Neural progenitor cell (in vitro differentiated cells): ENCODE measurements around the gene OBI1. TPM values are rescaled to one million over a fixed set of nuclear protein-coding genes. Genes with fewer than 3 reads are reported as not detected.
A peak's percentile ranks its signal among the peaks of the same experiment; 100 is the strongest.

Source experiments
- DNase-seq: peaks from one replicate; pipeline ENCODE4 v3.0.0-alpha.2; 2016; ENCODE audit warnings: low spot score
- H2AFZ ChIP-seq: fragments of 200-600 bp; sonication (generic); replicated peaks from 2 replicates; pipeline ENCODE4 v1.6.1; 2016; ENCODE audit warnings: antibody characterized with exemption
- H3F3A ChIP-seq: fragments of 200-600 bp; sonication (generic); 2 replicates; pipeline ENCODE4 v1.6.1; 2016; ENCODE audit warnings: antibody characterized with exemption, low read depth
- H3K27ac ChIP-seq: fragments of 200-600 bp; sonication (generic); 2 replicates; pipeline ENCODE4 v1.5.1; 2016; ENCODE audit warnings: mild to moderate bottlenecking
- H3K27me3 ChIP-seq: fragments of 200-600 bp; sonication (generic); 2 replicates; pipeline ENCODE4 v1.6.1; 2016; ENCODE audit warnings: mild to moderate bottlenecking, moderate library complexity
- H3K36me3 ChIP-seq: fragments of 200-600 bp; sonication (generic); 2 replicates; pipeline ENCODE4 v1.5.1; 2016
- H3K4me1 ChIP-seq: fragments of 200-600 bp; sonication (generic); 2 replicates; pipeline ENCODE4 v1.6.1; 2016; ENCODE audit warnings: mixed run types
- H3K4me2 ChIP-seq: fragments of 200-600 bp; sonication (generic); 2 replicates; pipeline ENCODE4 v1.6.1; 2016
- H3K4me3 ChIP-seq: fragments of 200-600 bp; sonication (generic); 2 replicates; pipeline ENCODE4 v1.5.1; 2016
- H3K79me2 ChIP-seq: fragments of 200-600 bp; sonication (generic); 2 replicates; pipeline ENCODE4 v1.6.1; 2016; ENCODE audit warnings: low read depth
- H3K9ac ChIP-seq: fragments of 200-600 bp; sonication (generic); 2 replicates; pipeline ENCODE4 v1.6.1; 2016
- H3K9me3 ChIP-seq: fragments of 200-600 bp; sonication (generic); 2 replicates; pipeline ENCODE4 v1.5.1; 2016; ENCODE audit warnings: low read depth
- H4K20me1 ChIP-seq: fragments of 200-600 bp; sonication (generic); 2 replicates; pipeline ENCODE4 v1.6.1; 2016; ENCODE audit warnings: low read depth
- H3K27ac Mint-ChIP-seq: 3 replicates; pipeline ENCODE4 v1.8.0; 2021; ENCODE audit warnings: mixed read lengths
- H3K27me3 Mint-ChIP-seq: 2 replicates; pipeline ENCODE4 v1.8.0; 2022; ENCODE audit warnings: low read depth, mild to moderate bottlenecking, inconsistent platforms, moderate library complexity, mixed read lengths; ENCODE audit not compliant: insufficient read depth
- H3K36me3 Mint-ChIP-seq: 3 replicates; pipeline ENCODE4 v1.8.0; 2021; ENCODE audit warnings: mixed read lengths
- H3K4me1 Mint-ChIP-seq: 3 replicates; pipeline ENCODE4 v1.8.0; 2021; ENCODE audit warnings: mixed read lengths
- H3K4me3 Mint-ChIP-seq: 3 replicates; pipeline ENCODE4 v1.8.0; 2021; ENCODE audit warnings: mild to moderate bottlenecking, moderate library complexity, mixed read lengths
- H3K9me3 Mint-ChIP-seq: 3 replicates; pipeline ENCODE4 v1.8.0; 2020; ENCODE audit warnings: mixed read lengths
- EZH2 ChIP-seq: fragments of 200-600 bp; sonication (generic); IDR thresholded peaks from 2 replicates; pipeline ENCODE4 v1.6.1; 2017; ENCODE audit warnings: antibody characterized with exemption, mild to moderate bottlenecking, moderate library complexity
- EZH2phosphoT487 ChIP-seq: fragments of 200-600 bp; sonication (generic); IDR thresholded peaks from 2 replicates; pipeline ENCODE4 v1.6.1; 2017; ENCODE audit warnings: antibody characterized with exemption
- total RNA-seq: library from RNA; depleted of rRNA; stranded (reverse); fragments of >200 nt; gene quantifications from 2 replicates; pipeline ENCODE4 v1.2.3, GENCODE V29; 2015; ENCODE audit warnings: low replicate concordance
- TF ChIP-seq, protein P1 (sequence below): fragments of 200-600 bp; sonication (generic); IDR thresholded peaks from 2 replicates; pipeline ENCODE4 v1.5.1; 2017; ENCODE audit warnings: antibody characterized with exemption, mild to moderate bottlenecking

The OBI1 gene
- total RNA-seq, 1 donor from 2014 or later: 36.9 TPM

DNA sequence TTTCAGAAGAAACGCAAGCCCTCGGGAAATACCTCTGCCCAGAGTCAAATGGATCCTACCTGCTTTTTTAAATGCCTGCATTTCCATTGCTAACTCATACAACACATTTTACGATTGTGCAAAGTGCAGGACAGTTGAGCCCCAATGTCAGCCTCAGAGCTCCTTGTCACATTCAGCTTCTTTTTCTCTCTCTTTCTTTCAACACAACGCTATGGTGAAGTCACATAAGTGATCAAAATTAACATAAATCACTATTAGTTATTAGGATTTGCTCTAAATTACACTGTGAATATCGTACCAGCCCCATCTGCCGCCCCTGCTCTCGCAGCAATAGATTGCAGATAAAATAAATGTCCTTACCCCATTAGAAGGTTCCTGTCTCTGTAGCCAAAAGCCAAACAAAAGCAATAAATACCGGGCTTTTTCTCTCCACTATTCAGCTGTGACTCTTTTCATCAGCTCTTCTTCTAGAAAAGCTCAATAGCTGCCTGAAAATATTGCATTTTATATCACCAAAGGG lies 64.4 kb downstream of the OBI1 start:
- H3K9me3 Mint-ChIP-seq: peaks cover under 1% of the 10 kb centered on the region
- no peak for DNase-seq
- no peak overlapping the region for H2AFZ ChIP-seq
- no peaks in the 10 kb centered on the region for H3K36me3 Mint-ChIP-seq
- peaks cover 35% of the 10 kb centered on the region for H3F3A ChIP-seq
- no peak overlapping the region for H3K27ac Mint-ChIP-seq
- no peak overlapping the region for H3K4me3 Mint-ChIP-seq
- H3K4me1 Mint-ChIP-seq: peaks cover 22% of the 10 kb centered on the region
- no peaks in the 10 kb centered on the region for H3K9me3 ChIP-seq
- H4K20me1 ChIP-seq: peaks cover 77% of the 10 kb centered on the region
- no peaks in the 10 kb centered on the region for H3K79me2 ChIP-seq
- H3K36me3 ChIP-seq: no peaks in the 10 kb centered on the region
- H3K4me3 ChIP-seq: no peak overlapping the region
- peak overlapping the region; percentile 64 for H3K4me2 ChIP-seq
- peaks cover 100% of the 10 kb centered on the region for H3K27me3 ChIP-seq
- H3K4me1 ChIP-seq: peaks cover 21% of the 10 kb centered on the region
- peaks cover 78% of the 10 kb centered on the region for H3K27me3 Mint-ChIP-seq
- TF ChIP-seq, protein P1, sequence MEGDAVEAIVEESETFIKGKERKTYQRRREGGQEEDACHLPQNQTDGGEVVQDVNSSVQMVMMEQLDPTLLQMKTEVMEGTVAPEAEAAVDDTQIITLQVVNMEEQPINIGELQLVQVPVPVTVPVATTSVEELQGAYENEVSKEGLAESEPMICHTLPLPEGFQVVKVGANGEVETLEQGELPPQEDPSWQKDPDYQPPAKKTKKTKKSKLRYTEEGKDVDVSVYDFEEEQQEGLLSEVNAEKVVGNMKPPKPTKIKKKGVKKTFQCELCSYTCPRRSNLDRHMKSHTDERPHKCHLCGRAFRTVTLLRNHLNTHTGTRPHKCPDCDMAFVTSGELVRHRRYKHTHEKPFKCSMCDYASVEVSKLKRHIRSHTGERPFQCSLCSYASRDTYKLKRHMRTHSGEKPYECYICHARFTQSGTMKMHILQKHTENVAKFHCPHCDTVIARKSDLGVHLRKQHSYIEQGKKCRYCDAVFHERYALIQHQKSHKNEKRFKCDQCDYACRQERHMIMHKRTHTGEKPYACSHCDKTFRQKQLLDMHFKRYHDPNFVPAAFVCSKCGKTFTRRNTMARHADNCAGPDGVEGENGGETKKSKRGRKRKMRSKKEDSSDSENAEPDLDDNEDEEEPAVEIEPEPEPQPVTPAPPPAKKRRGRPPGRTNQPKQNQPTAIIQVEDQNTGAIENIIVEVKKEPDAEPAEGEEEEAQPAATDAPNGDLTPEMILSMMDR: no peak
- TF ChIP-seq EZH2phosphoT487 (no peak), EZH2 (no peak)
- H3K9ac ChIP-seq: no peak overlapping the region
- H3K27ac ChIP-seq: no peak overlapping the region

DNA sequence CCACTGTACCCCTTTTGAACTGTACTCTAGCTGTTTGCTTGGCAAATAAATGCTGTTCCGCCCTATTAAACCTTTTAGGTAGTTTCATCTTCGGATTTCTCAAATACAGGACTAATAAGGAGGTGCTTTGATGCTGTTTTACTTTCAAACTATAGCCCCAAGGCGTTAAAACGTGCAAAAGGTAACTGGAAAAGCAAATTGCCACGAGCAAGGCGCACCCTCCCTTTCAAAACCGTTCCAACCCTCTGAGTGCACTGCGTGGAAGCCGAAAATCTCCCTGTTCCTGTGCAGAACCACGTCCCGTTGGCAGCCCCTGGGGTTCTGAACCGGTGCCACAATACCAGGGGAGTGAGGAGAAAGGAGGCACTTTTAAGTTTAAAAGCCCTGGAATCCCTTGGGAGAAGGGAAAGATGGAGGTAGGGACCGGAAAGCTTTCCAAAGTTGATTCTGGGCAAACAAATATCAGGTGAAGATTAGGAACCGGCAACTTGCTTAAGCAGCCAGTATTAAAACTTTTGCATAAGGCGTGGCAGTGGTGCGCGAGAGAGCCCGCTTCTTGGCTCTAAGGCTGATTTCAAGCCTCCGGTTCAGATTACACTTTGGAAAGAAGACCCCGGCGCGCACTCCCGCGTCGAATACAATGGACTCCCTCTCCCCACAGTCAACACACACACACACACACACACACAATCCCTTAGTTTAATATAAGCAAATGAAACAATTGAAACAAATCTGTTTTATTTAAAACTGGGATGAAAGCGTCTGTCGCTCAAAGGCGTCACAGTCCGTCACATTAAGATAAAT lies 65.1 kb downstream of the OBI1 start:
- H3K36me3 Mint-ChIP-seq: no peaks in the 10 kb centered on the region
- Histone ChIP-seq H3K79me2 (no peaks in the 10 kb centered on the region), H3F3A (peaks cover 35% of the 10 kb centered on the region), H4K20me1 (peaks cover 73% of the 10 kb centered on the region), H3K27ac (no peak overlapping the region), H3K4me2 (peak overlapping the region; percentile 64), H3K9me3 (no peaks in the 10 kb centered on the region), H3K9ac (no peak overlapping the region), H2AFZ (no peak overlapping the region), H3K4me1 (peaks cover 21% of the 10 kb centered on the region), H3K36me3 (no peaks in the 10 kb centered on the region), H3K27me3 (peaks cover 100% of the 10 kb centered on the region), H3K4me3 (peak overlapping the region; percentile 31)
- peaks cover 79% of the 10 kb centered on the region for H3K27me3 Mint-ChIP-seq
- peak; percentile 85 for DNase-seq
- H3K27ac Mint-ChIP-seq: no peak overlapping the region
- H3K9me3 Mint-ChIP-seq: peaks cover 2% of the 10 kb centered on the region
- no peak overlapping the region for H3K4me3 Mint-ChIP-seq
- peaks cover 22% of the 10 kb centered on the region for H3K4me1 Mint-ChIP-seq
- TF ChIP-seq, protein P1: no peak
- peak; percentile 57 for TF ChIP-seq EZH2
- TF ChIP-seq EZH2phosphoT487: peak; percentile 77

DNA sequence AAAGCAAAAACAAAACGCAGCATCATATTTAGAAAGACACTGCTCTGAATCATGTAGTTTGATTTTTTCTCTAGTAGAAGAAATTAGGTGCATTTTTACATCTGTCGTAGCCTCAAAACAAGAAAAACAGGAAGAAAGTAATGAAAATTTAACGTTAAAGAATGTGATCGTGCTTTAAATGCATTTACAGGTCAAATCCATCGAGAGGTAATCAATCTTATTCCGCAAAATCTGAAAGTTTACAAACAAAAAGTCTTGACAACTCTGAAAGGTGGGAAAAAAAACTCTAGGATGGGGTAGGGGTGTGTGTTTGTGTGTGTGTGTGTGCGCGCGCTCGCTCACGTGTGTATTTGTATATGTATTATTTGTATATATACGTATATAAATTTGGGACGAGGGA lies 65.8 kb downstream of the OBI1 start:
- Histone ChIP-seq H3K9ac (no peak overlapping the region), H3K36me3 (no peaks in the 10 kb centered on the region), H3K4me3 (no peak overlapping the region), H3F3A (peaks cover 35% of the 10 kb centered on the region), H3K27me3 (peaks cover 100% of the 10 kb centered on the region), H3K27ac (no peak overlapping the region), H3K4me1 (peaks cover 21% of the 10 kb centered on the region), H3K4me2 (no peak overlapping the region), H3K9me3 (no peaks in the 10 kb centered on the region), H2AFZ (no peak overlapping the region), H4K20me1 (peaks cover 66% of the 10 kb centered on the region), H3K79me2 (no peaks in the 10 kb centered on the region)
- TF ChIP-seq EZH2phosphoT487 (peak; percentile 58), EZH2 (peak; percentile 26)
- TF ChIP-seq, protein P1: no peak
- Mint-ChIP-seq H3K4me3 (no peak overlapping the region), H3K36me3 (no peaks in the 10 kb centered on the region), H3K27ac (no peak overlapping the region), H3K9me3 (peaks cover 5% of the 10 kb centered on the region), H3K27me3 (peaks cover 78% of the 10 kb centered on the region), H3K4me1 (peaks cover 22% of the 10 kb centered on the region)
- DNase-seq: no peak
